HCT116 (cell line): ENCODE results near the gene NTNG2. TPM values are rescaled to one million over a fixed set of nuclear protein-coding genes. Genes with fewer than 3 reads are reported as not detected.

Source experiments
- ATAC-seq: fragments of 200-7000 bp; cut with Tn5 transposase; 2 replicates; pipeline ENCODE4 v1.9.1; 2020; ENCODE audit warnings: mild to moderate bottlenecking, moderate library complexity
- BruUV-seq: library from RNA; stranded (reverse); fragments of 400-500 nt; replicated peaks from 2 replicates; lab custom pipeline; 2021; lab: Mats Ljungman, UMichigan
- CTCF ChIA-PET: fragments of 300-600 bp; sonication (Branson Sonifier 250); formaldehyde crosslinking; loops from one replicate; lab custom pipeline; 2021; ENCODE audit warnings: antibody characterized with exemption; lab: Charles Lee
- POLR2A ChIA-PET: fragments of 300-600, 350-600 bp; sonication (Branson Sonifier 250); formaldehyde crosslinking; loops from one replicate; lab custom pipeline; 2021; ENCODE audit warnings: antibody characterized with exemption; lab: Charles Lee
- RAD21 ChIA-PET, 2 experiments: fragments of 300-600 bp; sonication (Branson Sonifier 250); formaldehyde crosslinking; loops; one replicate each; lab custom pipeline; 2023; ENCODE audit warnings: low total read pairs in 2 of 2; ENCODE audit not compliant: uncharacterized antibody in 2 of 2, unreplicated experiment in 2 of 2, low non-redundant PET in 1 of 2; lab: Charles Lee
- DNase-seq: peaks from one replicate; pipeline ENCODE4 v3.0.0-alpha.2; 2010; ENCODE audit warnings: low read depth, low spot score
- H2AFZ ChIP-seq: fragments of 200-600 bp; shearing (Covaris generic), sonication (generic); 2 replicates; pipeline ENCODE4 v1.6.1; 2017; ENCODE audit warnings: low read depth, mixed run types, mixed read lengths, antibody characterized with exemption, low read length; ENCODE audit not compliant: poor library complexity, severe bottlenecking
- H3K27ac ChIP-seq: 2 replicates; pipeline ENCODE4 v1.5.1; 2012; ENCODE audit warnings: low read depth, low read length
- H3K27me3 ChIP-seq: fragments of 200-600 bp; sonication (generic); 2 replicates; pipeline ENCODE4 v1.6.1; 2016; ENCODE audit warnings: mixed run types, low read length, mixed read lengths; ENCODE audit not compliant: insufficient read depth
- H3K36me3 ChIP-seq, 2 experiments: fragments of 200-500 bp in 1 of 2; fragments of 200-600 bp in 1 of 2; sonication (Bioruptor generic) in 1 of 2; sonication (generic) in 1 of 2; 2 replicates each; pipeline versions ENCODE4 v1.5.1 to v1.6.1; 2014 to 2016; ENCODE audit warnings: low read length in 2 of 2, inconsistent platforms in 1 of 2, mixed read lengths in 1 of 2, mixed run types in 1 of 2; ENCODE audit not compliant: insufficient read depth in 2 of 2, control insufficient read depth in 1 of 2
- H3K4me1 ChIP-seq, 2 experiments: fragments of 200-600 bp in 1 of 2; sonication (generic) in 1 of 2; 2 replicates each; pipeline versions ENCODE4 v1.5.1 to v1.6.1; 2012 to 2017; ENCODE audit warnings: low read length in 2 of 2, inconsistent platforms in 1 of 2, mild to moderate bottlenecking in 1 of 2, mixed read lengths in 1 of 2, mixed run types in 1 of 2, moderate library complexity in 1 of 2; ENCODE audit not compliant: insufficient read depth in 2 of 2, control insufficient read depth in 1 of 2
- H3K4me2 ChIP-seq: fragments of 200-600 bp; sonication (generic); 2 replicates; pipeline ENCODE4 v1.6.1; 2017; ENCODE audit warnings: mixed run types, low read length, mixed read lengths
- H3K4me3 ChIP-seq, 2 experiments: fragments of 200-600 bp in 1 of 2; sonication (generic) in 1 of 2; replicated peaks in 1 of 2; 2 replicates each; pipeline ENCODE4 v1.5.1; 2011 to 2016; ENCODE audit warnings: low read length in 2 of 2, control low read depth in 1 of 2, low read depth in 1 of 2, mild to moderate bottlenecking in 1 of 2, mixed read lengths in 1 of 2, mixed run types in 1 of 2
- H3K79me2 ChIP-seq: fragments of 200-600 bp; sonication (generic); 2 replicates; pipeline ENCODE4 v1.6.1; 2017; ENCODE audit warnings: mild to moderate bottlenecking, mixed run types, low read length, moderate library complexity, mixed read lengths; ENCODE audit not compliant: insufficient read depth
- H3K9ac ChIP-seq: fragments of 200-600 bp; sonication (generic); 2 replicates; pipeline ENCODE4 v1.6.1; 2016; ENCODE audit warnings: low read length, mixed read lengths
- H3K9me2 ChIP-seq: fragments of 200-600 bp; sonication (generic), shearing (Covaris generic); 2 replicates; pipeline ENCODE4 v1.6.1; 2017; ENCODE audit warnings: mixed run types, mild to moderate bottlenecking, moderate library complexity; ENCODE audit not compliant: insufficient read depth
- H3K9me3 ChIP-seq, 2 experiments: fragments of 200-500 bp in 1 of 2; fragments of 200-600 bp in 1 of 2; sonication (Bioruptor generic) in 1 of 2; sonication (generic) in 1 of 2; 2 replicates each; pipeline ENCODE4 v1.6.1; 2014 to 2017; ENCODE audit warnings: low read length in 2 of 2, mixed read lengths in 2 of 2, inconsistent platforms in 1 of 2, low read depth in 1 of 2, mild to moderate bottlenecking in 1 of 2, mixed run types in 1 of 2, moderate library complexity in 1 of 2; ENCODE audit not compliant: control insufficient read depth in 1 of 2, insufficient read depth in 1 of 2
- H4K20me1 ChIP-seq: fragments of 200-600 bp; sonication (generic), shearing (Covaris generic); 2 replicates; pipeline ENCODE4 v1.6.1; 2017; ENCODE audit warnings: mixed run types, mild to moderate bottlenecking, moderate library complexity; ENCODE audit not compliant: insufficient read depth
- CEBPB ChIP-seq: IDR thresholded peaks from 2 replicates; pipeline ENCODE4 v1.6.1; 2012; ENCODE audit warnings: low read depth
- EGR1 ChIP-seq: IDR thresholded peaks from 2 replicates; pipeline ENCODE4 v1.6.1; 2012; ENCODE audit warnings: low read depth
- EZH2phosphoT487 ChIP-seq: fragments of 200-600 bp; IDR thresholded peaks from 2 replicates; pipeline ENCODE4 v1.6.1; 2018; ENCODE audit warnings: antibody characterized with exemption, borderline replicate concordance
- MAX ChIP-seq: IDR thresholded peaks from 2 replicates; pipeline ENCODE4 v1.6.1; 2012
- YY1 ChIP-seq: IDR thresholded peaks from 2 replicates; pipeline ENCODE4 v1.6.1; 2011; ENCODE audit warnings: low read length, low read depth, moderate library complexity, mild to moderate bottlenecking; ENCODE audit not compliant: insufficient replicate concordance; ENCODE audit errors: extremely low read depth
- ZBTB33 ChIP-seq: IDR thresholded peaks from 2 replicates; pipeline ENCODE4 v1.6.1; 2011; ENCODE audit warnings: mild to moderate bottlenecking, low read length, moderate library complexity; ENCODE audit not compliant: insufficient replicate concordance; ENCODE audit errors: extremely low read depth
- intact Hi-C: fragments of 100-400 bp; cut with micrococcal nuclease; formaldehyde crosslinking; loops from 2 replicates; pipeline ENCODE4 v1.10.0; 2022
- total RNA-seq: library from RNA; stranded (reverse); gene quantifications from one replicate; pipeline ENCODE4 v1.2.1, GENCODE V29; 2021; ENCODE audit not compliant: unreplicated experiment

Gene NTNG2
- total RNA-seq, 1 experiment from 2014 or later, result 2.5 TPM

GRCh38 chr9:132163876-132164603 lies 2.2 kb downstream of the NTNG2 start:
- TF ChIP-seq CEBPB, result no peak
- no peak for TF ChIP-seq YY1
- no peak for TF ChIP-seq EGR1
- no peak for TF ChIP-seq MAX
- TF ChIP-seq ZBTB33, result no peak
- no peak for TF ChIP-seq EZH2phosphoT487
- ChIA-PET CTCF (interaction anchor here (1.2 kb wide), 1 partner anchor 73 kb away, joined by 7 read pairs; no protein-coding TSS in a partner anchor), POLR2A (no interaction called here), RAD21 (interaction anchor here in 1 of 2 experiments (0.6 kb wide), 1 partner anchor 174 kb away, joined by 3 read pairs; no protein-coding TSS in a partner anchor)
- ATAC-seq, result no peak
- no peaks in the 10 kb centered on the region for H3K79me2 ChIP-seq
- H3K9me3 ChIP-seq, result no peaks in the 10 kb centered on the region
- H3K4me2 ChIP-seq, result peak overlapping the region; percentile 89
- no peaks in the 10 kb centered on the region for H3K36me3 ChIP-seq
- H3K9me2 ChIP-seq, result no peaks in the 10 kb centered on the region
- H3K4me1 ChIP-seq, result peaks cover 2 to 17% of the 10 kb centered on the region in 2 experiments; a peak in 3 of 4 replicates
- intact Hi-C loops, result no loop called here
- DNase-seq, result no peak
- no TSS peak for BruUV-seq
- H3K27ac ChIP-seq, result no peak overlapping the region
- peaks cover 13% of the 10 kb centered on the region; the same call in 1 of the 2 replicates for H3K27me3 ChIP-seq
- no peak overlapping the region for H3K9ac ChIP-seq
- no peak overlapping the region for H2AFZ ChIP-seq
- H4K20me1 ChIP-seq, result no peaks in the 10 kb centered on the region
- no peak overlapping the region for H3K4me3 ChIP-seq
